DMS53 (cell line): Measurements from ENCODE around the gene CBX8.

Experiments
- DNase-seq: peaks from one replicate; lab custom pipeline; 2025; lab: John Stamatoyannopoulos, UW

Gene CBX8

GRCh38 chr17:79750650-79751545 is 46.0 kb downstream of the CBX8 start:
- DNase-seq = peak; percentile 81

- DNase-seq = no peak
These were observed 46.9 kb downstream of the CBX8 start for GRCh38 chr17:79749958-79750357.

GRCh38 chr17:79749156-79749815 is 47.6 kb downstream of the CBX8 start:
- DNase-seq = no peak

GRCh38 chr17:79748295-79749099 is 48.4 kb downstream of the CBX8 start:
- no peak for DNase-seq

GRCh38 chr17:79747508-79748294 is 49.2 kb downstream of the CBX8 start:
- peak; percentile 40 for DNase-seq

GRCh38 chr17:79746889-79747507 is 49.9 kb downstream of the CBX8 start:
- peak; percentile 41 for DNase-seq

- DNase-seq = no peak
These were observed 51.2 kb downstream of the CBX8 start for GRCh38 chr17:79745641-79746105.

- DNase-seq = no peak
These were observed 53.3 kb downstream of the CBX8 start for GRCh38 chr17:79743614-79744013.

- DNase-seq = no peak
These were observed 53.9 kb downstream of the CBX8 start for GRCh38 chr17:79742951-79743476.

GRCh38 chr17:79742589-79742918 is 54.3 kb downstream of the CBX8 start:
- DNase-seq = no peak
